Activated T-cell treated with anti-CD3 and anti-CD28 coated beads, Interleukin-2, amount 50 U/mL, for 48 hours (primary cell): ENCODE data around the gene GLIS1.

ENCODE experiments used
- DNase-seq, 2 experiments: peaks; one replicate each; pipeline ENCODE4 v3.0.0-alpha.2; 2020

The GLIS1 gene

DNA sequence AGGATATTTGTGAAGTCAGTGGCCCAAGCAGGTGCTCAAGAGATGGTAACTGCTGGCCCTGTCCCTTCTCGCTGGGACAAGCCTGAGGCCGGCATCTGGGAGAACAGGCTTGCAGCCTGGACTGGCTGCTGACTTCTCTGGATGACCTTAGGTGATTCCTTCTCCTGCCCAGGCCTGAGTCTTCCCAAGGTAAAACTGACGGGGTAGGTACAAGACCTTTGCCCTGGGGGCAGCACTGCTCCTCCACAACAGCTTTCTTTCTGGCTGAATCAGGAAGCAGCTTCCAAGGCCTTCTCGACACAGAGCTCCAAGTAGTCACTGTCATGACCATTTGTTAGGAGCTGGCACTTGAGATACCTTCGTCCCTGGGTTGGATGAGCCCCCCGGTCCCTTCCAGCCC, 220.2 kb downstream of the GLIS1 start:
- DNase-seq = no peak

GRCh38 chr1:53517821-53518352, 221.1 kb downstream of the GLIS1 start:
- DNase-seq = no peak

DNA sequence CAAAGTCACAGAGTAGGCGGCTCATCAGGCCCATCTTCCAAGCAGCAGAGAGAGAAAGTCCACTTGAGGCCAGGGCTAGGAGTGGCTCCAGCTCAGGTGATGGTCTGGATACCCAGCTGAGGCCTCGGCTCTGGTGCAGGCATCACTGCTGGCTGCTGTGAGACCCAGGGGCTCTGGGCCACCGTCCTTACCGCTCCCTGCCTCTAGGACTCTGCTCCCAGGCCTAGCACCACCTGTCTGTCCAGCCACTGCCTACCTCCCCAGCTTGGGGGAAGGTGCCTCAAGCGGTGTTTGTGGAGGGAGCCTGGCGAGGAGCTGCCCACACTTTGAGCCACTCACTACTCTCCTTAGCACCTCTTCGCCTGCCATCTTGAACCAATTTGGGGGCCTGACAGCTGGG, 221.9 kb downstream of the GLIS1 start:
- no peak for DNase-seq

DNA sequence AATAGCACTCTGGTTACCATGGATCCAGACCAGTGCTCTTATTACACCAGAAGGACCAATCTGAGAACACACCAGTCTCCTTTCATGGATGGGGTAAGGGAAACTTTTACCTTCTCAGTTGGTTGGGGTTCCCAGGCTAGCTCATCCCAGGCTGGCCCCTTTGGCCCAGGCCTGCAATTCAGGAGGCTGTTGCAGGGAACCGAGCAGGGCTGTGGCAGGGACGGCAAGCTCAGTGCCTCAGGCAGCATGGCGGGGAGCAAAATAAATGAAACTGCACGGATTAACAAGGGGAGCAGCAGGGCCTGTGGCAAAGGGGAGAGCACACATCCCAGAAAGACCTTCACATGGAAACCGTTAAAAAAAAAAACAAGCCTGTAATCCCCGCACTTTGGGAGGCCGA, 222.8 kb downstream of the GLIS1 start:
- DNase-seq = no peak

- DNase-seq = no peak
Observed at GRCh38 chr1:53514436-53514835, 224.5 kb downstream of the GLIS1 start.

DNA sequence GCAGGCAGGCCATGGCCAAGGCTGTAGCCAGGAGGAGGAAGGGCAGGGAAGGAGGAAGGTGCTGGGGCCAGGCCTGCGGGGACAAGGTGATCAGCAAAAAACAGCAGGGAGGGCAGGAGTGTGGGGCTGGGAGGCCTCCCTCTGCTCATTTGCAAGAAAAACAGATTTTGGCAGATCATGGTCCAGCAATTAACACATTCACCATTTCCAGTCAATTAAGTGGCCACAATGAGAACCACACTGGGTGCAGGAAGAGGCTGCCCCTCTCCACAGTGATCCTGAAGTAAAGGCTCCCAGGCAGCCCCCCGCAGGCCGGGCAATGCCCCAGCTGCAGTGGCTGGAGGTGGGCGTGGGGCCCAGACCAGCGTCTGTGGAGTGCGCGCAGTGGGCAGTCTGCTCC, 225.1 kb downstream of the GLIS1 start:
- no peak for DNase-seq

GRCh38 chr1:53512807-53513755, 225.9 kb downstream of the GLIS1 start:
- DNase-seq = no peak

DNA sequence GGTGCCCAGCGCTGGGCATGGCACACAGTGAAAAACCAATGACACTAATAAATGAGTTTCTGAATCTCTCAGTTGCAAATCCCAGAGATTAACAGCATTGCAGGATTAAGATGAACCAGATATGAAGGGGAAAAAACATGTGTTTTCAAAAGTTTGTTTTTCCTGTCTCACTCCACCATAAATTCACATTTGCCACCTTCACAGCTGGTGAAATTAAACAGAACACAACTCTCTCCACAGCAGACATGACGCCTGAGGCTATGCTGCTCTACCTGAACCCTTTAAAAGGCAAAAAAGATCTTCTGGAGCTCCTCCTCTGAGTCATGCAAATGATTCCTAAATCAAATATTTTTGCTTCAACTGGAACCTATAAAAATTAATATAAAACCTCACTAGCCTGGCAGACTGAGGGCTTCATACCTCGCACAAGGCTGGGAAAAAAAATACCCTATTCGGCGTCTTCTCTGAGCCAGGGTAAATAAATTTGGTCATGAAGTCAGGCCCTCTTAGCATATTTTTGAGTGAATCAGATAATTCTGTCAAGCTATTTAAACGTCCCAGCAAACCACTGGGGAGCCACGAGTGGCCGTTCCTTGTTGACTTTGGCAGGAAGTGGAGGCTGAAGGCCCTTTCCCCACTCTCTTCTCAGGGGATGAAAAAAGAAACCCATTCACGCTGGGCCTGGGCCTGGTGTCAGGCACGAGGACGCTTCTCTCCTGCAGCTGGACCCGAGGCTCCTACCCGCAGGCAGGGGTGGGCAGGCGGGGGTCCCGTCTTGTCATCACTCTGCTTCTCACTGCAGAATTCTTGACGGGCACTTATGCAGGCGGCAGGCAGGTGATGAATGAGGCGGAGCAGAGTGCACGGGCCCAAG, 226.8 kb downstream of the GLIS1 start:
- no peak for DNase-seq

DNA sequence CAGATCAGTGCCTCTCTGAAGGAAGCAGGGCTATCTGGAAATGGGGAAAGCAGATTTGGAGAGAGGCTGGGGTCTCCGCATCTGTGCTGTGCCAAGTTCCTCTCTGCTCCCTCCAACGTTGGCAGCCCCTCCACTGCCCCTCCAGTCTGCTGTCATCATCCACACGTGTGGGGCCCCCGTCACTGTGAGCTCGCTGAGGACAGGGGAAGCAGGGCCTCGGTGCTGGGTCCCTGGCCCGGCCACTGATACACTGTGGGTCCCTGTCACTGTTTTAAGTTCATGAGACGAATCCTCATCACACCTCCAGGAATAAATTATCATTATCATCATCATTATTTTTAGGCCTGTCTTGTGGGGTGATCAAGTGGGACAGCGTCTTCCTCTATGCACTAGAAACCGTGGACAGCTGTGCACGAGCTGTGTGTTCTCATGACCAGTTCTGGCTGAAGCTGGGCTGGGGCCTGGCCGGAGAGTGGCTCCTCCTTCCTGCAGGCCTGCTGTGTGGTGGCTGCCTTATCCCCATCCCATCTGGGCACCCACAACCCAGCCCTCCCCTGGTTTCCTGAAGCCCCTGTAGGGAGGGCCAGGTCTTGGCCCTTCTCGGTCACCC, 227.5 kb downstream of the GLIS1 start:
- no peak for DNase-seq

DNA sequence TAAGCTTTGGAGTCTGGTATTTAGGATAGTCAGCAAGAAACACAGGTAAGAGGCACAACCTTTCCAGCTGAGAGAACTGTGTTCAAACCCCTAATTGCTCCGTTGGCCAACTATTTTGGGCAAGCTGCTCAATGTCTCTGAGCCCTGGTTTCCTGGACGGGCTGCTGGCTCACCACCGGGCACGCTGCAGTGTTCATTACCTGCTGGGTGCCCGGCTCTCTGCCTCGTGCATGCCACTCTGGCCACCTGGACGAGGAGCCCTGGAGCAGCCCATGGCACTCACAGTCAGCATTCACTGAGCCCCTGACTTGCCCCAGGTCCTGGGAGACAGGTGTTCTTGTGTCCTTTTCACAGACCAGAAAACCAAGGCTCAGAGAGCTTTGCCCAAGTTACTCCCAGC, 228.7 kb downstream of the GLIS1 start:
- DNase-seq = no peak

- no peak for DNase-seq
Observed at GRCh38 chr1:53509775-53510174, 229.2 kb downstream of the GLIS1 start.

GRCh38 chr1:53508991-53509666, 229.8 kb downstream of the GLIS1 start:
- DNase-seq = no peak

GRCh38 chr1:53508056-53508990, 230.6 kb downstream of the GLIS1 start:
- no peak for DNase-seq

DNA sequence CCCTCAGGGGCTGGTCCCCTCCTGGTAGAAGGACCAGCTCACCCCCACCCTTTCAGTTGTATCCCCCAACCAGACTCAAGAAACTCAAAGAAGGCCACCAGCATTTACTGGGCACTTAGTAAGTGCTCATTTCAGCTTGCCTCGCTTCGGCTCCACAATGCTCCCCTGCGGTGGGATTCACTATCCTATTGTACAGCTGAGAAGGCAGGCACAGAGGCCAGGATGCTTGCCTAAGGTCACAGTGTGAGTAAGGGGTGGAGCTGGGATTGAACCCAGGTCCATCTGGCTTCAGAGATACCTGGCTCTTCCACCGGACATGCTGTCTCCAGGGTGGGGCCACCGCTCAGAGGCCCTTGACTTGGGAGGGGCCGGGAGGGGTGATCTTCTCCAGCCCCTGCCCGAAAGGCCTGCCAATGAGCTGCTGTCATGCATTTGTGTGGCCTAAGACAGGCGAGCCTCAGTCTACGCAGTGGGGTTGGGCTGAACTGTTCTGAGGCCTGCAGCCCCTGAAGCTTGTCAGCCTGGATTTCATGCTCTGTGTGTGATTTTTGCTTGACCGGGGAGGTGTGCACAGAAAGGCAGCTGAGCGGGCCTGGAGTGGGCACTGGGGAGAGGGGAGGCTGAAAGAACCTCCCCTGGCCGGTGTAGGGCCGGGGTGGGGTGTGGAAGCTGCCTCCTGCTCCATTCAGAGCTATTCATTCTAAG, 231.7 kb downstream of the GLIS1 start:
- DNase-seq = no peak

- DNase-seq = no peak
Observed at GRCh38 chr1:53506355-53507050, 232.5 kb downstream of the GLIS1 start.

DNA sequence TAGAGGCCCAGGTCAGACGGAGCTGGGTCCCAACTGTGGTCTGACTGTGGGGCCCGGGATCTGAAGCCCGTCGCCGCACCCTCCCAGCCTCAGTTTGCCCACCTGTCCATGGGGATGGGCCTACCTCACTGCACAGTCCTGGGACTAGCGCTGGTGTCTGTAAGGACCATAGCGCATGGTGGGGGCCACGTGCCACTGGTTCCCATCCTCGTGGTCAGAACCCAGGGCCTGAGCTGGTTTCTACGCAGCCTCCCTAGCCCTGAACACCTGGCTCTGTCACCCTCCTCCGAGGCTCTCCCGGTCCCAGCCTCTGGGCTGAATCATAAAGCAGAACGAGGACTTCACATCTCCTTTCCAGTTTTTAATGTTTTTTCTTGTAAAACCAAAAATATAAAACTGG, 233.1 kb downstream of the GLIS1 start:
- no peak for DNase-seq

GRCh38 chr1:53505401-53505800, 233.6 kb downstream of the GLIS1 start:
- no peak for DNase-seq

GRCh38 chr1:53504901-53505300, 234.1 kb downstream of the GLIS1 start:
- DNase-seq = no peak

GRCh38 chr1:53503433-53504217, 235.3 kb downstream of the GLIS1 start:
- DNase-seq = no peak
